Measurements from ENCODE around the gene EPM2A.

DNA sequence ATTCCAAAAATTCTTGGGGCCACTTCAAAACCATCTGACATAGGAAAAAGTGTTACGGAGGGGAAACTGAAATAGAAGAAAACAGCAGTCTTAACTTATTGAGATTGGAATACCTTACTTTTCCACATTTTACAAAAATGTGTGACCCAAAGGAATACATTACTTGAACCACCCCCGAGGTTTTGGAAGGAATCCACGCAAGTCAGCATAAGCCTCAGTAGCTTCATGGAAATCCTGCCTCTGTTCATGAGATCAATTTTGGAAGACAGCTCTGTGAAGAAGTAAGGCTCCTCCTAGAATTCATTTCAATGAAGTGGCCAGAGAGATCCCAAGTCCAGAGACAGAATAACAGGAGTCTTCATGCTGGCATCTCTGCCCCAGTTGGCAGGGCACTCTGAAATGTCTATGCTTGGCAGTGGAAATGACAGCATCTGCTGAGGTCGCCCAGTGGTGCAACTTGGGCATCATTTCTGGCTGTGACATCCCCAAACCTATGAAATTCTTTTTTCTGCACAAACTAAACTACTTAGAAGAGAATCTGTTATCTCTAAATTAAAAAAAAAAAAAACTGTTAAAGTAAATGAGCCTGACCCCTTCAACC, 132.5 kb downstream of the EPM2A start:
- TF ChIP-seq CTCF (conservative IDR thresholded peaks at IDR 0.05), result no peak
- no peak for TF ChIP-seq ZFX (IDR thresholded peaks at IDR 0.05)

Measured in C4-2B (cell line).